Epidermal melanocyte (primary cell): ENCODE data around the gene PLCB1.
A peak's percentile ranks its signal among the peaks of the same experiment; 100 is the strongest.

ENCODE experiments used
- DNase-seq: peaks from one replicate; pipeline ENCODE4 v3.0.0; 2011; ENCODE audit warnings: low spot score; ENCODE audit not compliant: insufficient read length

The PLCB1 gene

DNA sequence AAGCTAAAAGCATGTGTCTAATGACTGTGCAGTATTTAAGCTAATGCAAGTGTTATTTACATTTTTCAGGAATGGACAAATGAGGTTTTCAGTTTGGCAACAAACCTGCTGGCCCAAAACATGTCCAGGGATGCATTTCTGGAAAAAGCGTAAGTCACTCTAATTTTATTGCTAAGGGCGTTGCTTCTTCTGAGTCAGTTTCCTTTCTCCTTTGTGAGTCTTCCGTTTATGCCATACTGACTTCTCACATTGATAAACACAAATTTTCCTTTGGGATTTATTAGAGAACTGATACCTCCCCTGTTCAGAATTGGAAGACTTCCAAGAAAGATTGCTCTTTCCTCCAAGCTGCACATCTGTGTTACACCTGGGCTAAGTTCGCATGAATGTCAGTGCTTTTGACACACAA is 514.0 kb downstream of the PLCB1 start:
- DNase-seq = no peak

- DNase-seq = no peak
Measured at GRCh38 chr20:8646716-8647115, 514.6 kb downstream of the PLCB1 start.

DNA sequence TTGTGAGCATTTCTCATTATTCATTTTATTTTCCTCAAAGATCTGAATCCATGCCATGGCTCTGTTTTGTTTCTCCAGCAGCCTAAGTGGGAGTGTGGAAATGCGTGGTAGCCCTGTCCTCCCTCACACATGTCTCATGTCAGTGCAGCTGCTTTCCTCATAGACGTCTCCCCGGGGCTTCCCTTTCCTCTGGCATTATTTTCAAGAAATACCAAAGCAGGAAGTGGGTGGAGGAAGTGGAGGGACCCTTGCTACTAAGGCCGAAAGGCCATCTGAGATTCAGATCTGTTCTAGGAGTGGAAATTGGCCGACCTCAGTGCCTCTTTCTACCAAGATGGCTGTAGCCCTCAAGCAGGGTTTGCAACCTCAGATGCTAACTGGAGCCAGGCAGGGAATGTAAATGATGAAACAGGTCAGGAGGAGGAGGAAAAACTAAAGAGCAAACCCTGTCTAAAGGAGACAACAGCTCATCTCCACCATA is 515.9 kb downstream of the PLCB1 start:
- DNase-seq = no peak

GRCh38 chr20:8648466-8648865 is 516.4 kb downstream of the PLCB1 start:
- no peak for DNase-seq

GRCh38 chr20:8652396-8652795 is 520.3 kb downstream of the PLCB1 start:
- no peak for DNase-seq

DNA sequence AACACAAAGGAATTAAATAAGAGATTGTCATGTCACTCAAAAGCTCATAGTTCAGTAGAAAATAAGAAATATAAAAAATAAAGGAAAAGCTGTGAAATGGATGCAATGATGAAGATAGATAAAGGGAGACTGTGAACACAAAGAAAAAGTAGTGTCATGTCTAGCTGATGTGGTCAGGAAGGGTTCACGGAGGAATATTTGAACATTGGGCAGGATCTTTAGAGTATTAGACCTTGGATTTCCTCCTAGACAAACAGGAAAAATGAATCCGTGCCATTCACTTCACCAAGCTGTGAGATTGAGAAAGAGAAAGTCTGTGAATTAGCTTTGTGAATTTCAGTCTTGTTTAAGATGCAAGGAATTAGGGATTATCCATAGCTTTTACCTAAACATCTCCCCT is 522.4 kb downstream of the PLCB1 start:
- DNase-seq = no peak

- DNase-seq = no peak
Measured at GRCh38 chr20:8656335-8656734, 524.3 kb downstream of the PLCB1 start.

DNA sequence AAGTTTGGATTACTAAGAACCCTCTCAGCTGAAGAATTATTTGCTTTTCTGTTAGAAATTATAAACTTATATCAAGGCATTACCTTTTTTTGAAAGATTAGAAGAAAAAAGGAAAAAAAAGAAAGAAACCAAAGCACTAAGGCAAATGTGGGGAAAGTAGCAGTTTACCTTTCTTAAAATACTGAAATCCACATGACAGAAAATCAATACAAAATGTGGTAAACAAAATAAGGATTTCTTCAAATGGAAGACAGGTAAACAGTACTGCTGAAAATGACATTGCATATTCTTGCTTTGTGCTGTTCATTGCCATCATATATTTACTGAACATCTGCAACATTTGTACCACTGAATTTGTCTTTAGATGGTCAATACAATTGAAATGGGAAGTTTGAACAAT is 525.6 kb downstream of the PLCB1 start:
- no peak for DNase-seq

GRCh38 chr20:8658103-8658502 is 526.0 kb downstream of the PLCB1 start:
- DNase-seq = no peak

GRCh38 chr20:8661229-8661952 is 529.3 kb downstream of the PLCB1 start:
- no peak for DNase-seq

DNA sequence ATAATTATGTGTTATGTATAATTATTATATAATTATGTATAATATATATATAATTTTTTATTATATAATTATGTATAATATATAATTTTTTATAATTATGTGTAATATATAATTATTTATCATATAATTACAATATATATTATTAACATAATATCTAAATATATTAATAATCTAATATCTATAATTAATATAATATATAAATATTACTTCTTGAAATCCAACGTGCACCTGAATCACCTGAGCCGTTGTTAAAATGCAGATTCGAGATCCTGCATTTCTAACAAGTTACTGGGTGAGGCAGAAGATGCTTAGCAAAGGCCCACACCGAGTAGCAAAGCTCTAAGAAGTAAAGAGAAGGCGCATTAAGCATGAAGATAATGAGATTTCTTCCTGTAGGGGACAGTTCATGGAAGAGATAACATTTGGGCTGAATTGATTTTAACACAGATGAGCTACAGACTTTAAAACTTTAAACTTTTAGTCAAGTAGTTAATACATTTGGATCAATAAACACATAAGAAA is 530.4 kb downstream of the PLCB1 start:
- no peak for DNase-seq

GRCh38 chr20:8663424-8663823 is 531.4 kb downstream of the PLCB1 start:
- no peak for DNase-seq

GRCh38 chr20:8664778-8665177 is 532.7 kb downstream of the PLCB1 start:
- DNase-seq = no peak

- DNase-seq = no peak
Measured at GRCh38 chr20:8667306-8667705, 535.2 kb downstream of the PLCB1 start.

- DNase-seq = no peak
Measured at GRCh38 chr20:8670207-8670892, 538.3 kb downstream of the PLCB1 start.

DNA sequence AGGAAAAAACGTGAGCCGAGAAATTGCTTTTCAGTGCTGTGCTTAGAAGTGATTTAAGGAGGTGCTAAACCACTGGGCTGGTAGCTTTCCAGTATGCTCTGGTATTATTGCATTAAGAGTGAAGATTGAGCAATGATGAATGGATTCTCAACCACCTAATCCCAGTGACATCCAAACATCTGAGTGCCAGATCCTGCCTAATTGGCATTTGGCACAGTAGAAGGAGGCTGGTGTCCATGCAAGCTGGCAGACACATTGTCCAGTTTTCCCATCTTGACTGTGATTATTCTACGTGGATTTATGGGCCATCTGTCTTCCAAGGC is 538.8 kb downstream of the PLCB1 start:
- DNase-seq = peak; percentile 25

DNA sequence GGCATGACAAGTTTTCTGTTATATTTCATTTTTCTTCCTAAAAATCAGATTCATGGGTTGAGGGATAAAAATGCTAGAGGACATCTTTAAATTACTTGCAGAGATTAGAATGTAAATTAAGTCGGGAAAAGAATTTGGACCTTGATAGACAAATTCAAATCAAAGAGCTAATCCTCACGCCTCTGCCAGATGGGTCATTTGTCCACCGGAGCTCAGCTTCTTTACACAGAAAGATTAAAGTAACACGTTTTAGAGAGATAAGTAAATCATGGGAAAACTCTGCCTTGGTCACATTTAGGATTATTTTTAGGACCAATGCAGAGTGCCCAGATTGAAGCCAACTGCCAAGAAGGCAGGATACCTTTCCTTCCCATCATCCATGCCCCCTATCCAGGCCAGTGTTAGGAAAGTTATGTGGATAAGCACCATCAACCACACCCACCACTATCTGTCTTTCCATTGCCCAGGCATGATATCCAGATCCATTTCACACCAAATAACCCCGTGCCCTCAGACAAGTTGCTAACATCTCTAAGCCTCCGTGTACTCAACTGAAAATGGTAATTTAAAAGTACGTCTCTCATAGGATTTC is 539.4 kb downstream of the PLCB1 start:
- DNase-seq = no peak

GRCh38 chr20:8673116-8673515 is 541.0 kb downstream of the PLCB1 start:
- no peak for DNase-seq

DNA sequence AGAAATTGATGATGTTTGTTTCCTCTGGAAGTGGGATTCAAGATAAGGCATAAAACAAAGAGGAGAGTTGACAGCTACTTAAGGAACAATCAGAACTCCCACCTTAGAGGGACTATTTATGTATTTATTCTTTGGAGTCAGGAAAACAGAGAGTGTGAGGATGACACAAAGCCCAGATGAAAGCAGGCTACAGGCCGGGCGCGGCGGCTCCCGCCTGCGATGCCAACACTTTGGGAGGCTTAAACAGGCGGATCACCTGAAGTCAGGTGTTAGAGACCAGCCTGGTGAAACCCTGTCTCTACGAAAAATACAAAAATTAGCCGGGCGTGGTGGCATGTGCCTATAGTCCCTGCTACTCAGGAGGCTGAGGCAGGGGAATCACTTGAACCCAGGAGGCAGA is 543.8 kb downstream of the PLCB1 start:
- DNase-seq = no peak

DNA sequence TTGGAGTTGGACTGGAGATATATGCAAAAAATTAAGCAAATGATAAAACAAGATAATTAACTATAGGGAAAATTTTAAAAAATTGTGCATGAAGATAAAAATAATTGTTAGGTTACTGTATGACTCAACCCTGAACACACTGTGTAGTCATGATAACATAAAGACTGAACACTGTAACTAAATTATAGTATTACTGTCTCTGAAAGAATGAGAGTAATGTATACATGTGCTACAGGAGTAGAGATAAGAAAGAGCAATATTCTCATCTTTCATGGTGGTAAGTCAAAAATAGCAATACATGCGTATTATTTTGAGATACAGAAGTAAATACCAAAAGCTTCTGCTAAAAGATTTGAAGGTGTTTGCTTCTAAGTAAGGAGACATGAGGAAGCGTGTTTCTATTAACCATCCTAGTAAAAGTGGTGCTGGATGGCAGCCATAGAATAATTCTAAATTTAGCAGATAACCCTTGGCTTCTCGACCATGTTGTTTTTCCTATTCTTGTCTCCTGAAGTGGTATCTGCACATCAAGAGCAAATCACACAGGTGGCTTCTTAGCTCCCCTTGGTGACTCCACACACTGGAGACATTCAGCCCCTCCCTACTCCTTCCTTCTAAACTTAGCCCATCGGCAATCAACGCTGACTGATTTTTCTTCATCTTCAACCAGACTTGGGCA is 546.2 kb downstream of the PLCB1 start:
- no peak for DNase-seq

DNA sequence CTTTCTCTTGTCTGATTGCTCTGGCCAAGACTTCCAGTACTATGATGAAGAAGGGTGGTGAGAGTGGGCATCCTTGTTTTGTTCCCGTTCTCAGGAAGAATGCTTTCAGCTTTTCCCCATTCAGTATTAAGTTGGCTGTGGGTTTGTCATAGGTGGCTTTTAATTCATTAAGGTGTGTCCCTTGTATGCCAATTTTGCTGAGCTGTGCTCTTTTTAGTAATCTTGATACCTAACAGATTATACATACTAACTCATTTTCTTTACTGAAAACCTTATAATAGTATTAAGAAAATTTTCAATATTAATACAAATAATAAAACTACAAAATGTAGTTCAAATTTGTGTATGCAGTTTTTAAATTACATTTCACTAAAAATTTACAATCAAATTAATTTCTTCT is 557.3 kb downstream of the PLCB1 start:
- no peak for DNase-seq

DNA sequence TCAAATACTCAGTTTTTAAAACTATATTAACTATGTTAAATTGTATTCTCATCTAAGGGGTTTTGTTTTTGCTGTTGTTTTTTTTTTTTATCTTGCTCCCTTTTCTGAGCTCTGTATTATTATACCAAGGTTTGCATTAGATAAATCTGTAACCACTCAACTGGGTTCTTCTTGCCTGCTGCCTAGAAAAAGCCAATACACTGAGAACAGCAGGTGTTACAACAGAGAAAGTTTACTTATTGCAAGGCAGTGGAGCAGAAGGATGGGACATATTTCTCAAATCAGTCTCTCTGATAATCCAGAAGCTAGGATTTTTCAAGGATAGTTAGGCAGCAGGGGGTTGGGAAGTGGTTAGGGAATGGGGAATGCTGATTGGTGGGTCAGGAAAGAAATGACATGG is 558.0 kb downstream of the PLCB1 start:
- DNase-seq = no peak
